Spleen (tissue), 11 donors: Measurements from ENCODE around the gene DPYSL4. TPM values are rescaled to one million over a fixed set of nuclear protein-coding genes. Genes with fewer than 3 reads are reported as not detected.
A peak's percentile ranks its signal among the peaks of the same experiment; 100 is the strongest.

Source experiments
- DNase-seq: peaks from one replicate; pipeline ENCODE4 v3.0.0-alpha.2; 2020
- H3K27ac ChIP-seq, 8 donors: fragments of 200-600 bp; sonication (generic) in 7 of 8; 1 replicate in 4 of 8; 2 replicates in 4 of 8; pipeline versions ENCODE4 v1.5.0 to v1.8.0; 2016 to 2021; ENCODE audit warnings: inconsistent platforms in 4 of 8, mild to moderate bottlenecking in 4 of 8, moderate library complexity in 1 of 8
- H3K27me3 ChIP-seq, 7 donors: fragments of 200-600 bp; sonication (generic) in 6 of 7; replicated peaks in 1 of 7; 1 replicate in 4 of 7; 2 replicates in 3 of 7; pipeline versions ENCODE4 v1.5.0 to v1.8.0; 2016 to 2021; ENCODE audit warnings: inconsistent platforms in 3 of 7, mild to moderate bottlenecking in 1 of 7
- H3K36me3 ChIP-seq, 6 donors: fragments of 200-600 bp; sonication (generic) in 5 of 6; 1 replicate in 4 of 6; 2 replicates in 2 of 6; pipeline versions ENCODE4 v1.5.0 to v1.8.0; 2016 to 2021; ENCODE audit warnings: inconsistent platforms in 2 of 6
- H3K4me1 ChIP-seq, 6 donors: fragments of 200-600 bp; sonication (generic) in 5 of 6; 1 replicate in 3 of 6; 2 replicates in 3 of 6; pipeline versions ENCODE4 v1.5.0 to v1.8.0; 2016 to 2021; ENCODE audit warnings: inconsistent platforms in 3 of 6
- H3K4me3 ChIP-seq, 8 donors: fragments of 200-600 bp; sonication (generic) in 7 of 8; 1 replicate in 4 of 8; 2 replicates in 4 of 8; pipeline versions ENCODE4 v1.5.0 to v1.8.0; 2016 to 2021; ENCODE audit warnings: inconsistent platforms in 4 of 8, mild to moderate bottlenecking in 4 of 8, moderate library complexity in 2 of 8
- H3K9me3 ChIP-seq, 8 donors: fragments of 200-600 bp; sonication (generic) in 7 of 8; 1 replicate in 4 of 8; 2 replicates in 4 of 8; pipeline versions ENCODE4 v1.5.0 to v1.8.0; 2016 to 2021; ENCODE audit warnings: inconsistent platforms in 4 of 8
- CTCF ChIP-seq, 11 experiments: fragments of 200-600 bp in 7 of 11; fragments of 450-650 bp in 4 of 11; sonication (generic) in 4 of 11; IDR thresholded peaks in 8 of 11; conservative IDR thresholded peaks in 3 of 11; 1 replicate in 7 of 11; 2 replicates in 4 of 11; pipeline versions ENCODE4 v1.4.0 to v1.8.0; 2016 to 2021; ENCODE audit warnings: antibody characterized with exemption in 11 of 11, inconsistent platforms in 4 of 11, mild to moderate bottlenecking in 1 of 11
- POLR2A ChIP-seq, 3 donors: fragments of 450-650 bp; IDR thresholded peaks; one replicate each; pipeline ENCODE4 v1.5.1; 2017; ENCODE audit warnings: antibody characterized with exemption in 3 of 3, mild to moderate bottlenecking in 1 of 3
- POLR2AphosphoS5 ChIP-seq, 3 donors: sonication (generic); formaldehyde crosslinking; IDR thresholded peaks; one replicate each; pipeline ENCODE4 v1.5.1; 2017; ENCODE audit warnings: antibody characterized with exemption in 3 of 3
- WGBS, 5 donors: extraction: QIAGEN DNeasy Blood & Tissue Kit in 3 of 5; methylation state at CpG; one replicate each; pipeline versions ENCODE4 v1.1.5 to v1.1.7; 2013 to 2018; 5-methylcytosine and 5-hydroxymethylcytosine counted together
- intact Hi-C: fragments of 100-400 bp; cut with DNase I; formaldehyde crosslinking; loops from one replicate; pipeline ENCODE4 v1.15.0; 2023; ENCODE audit warnings: low total_unique reads
- polyA plus RNA-seq, 3 donors: library from polyadenylated mRNA; stranded (reverse); fragments of 200-250 nt; gene quantifications; one replicate each; pipeline ENCODE4 v1.2.1, GENCODE V29; 2013
- total RNA-seq, 7 donors: library from RNA; depleted of rRNA in 3 of 7; stranded (reverse); fragments of >200 nt in 3 of 7; fragmentation: NEBNext Ultra II Directional in 4 of 7; extraction: Animal tissue kit (Norgen Biotek cat#: 25700) in 4 of 7; gene quantifications; one replicate each; pipeline versions ENCODE4 v1.1.0 to v1.2.1, GENCODE V29; 2016 to 2021
- donor health status: healthy with polysubstance abuse.
- donor health status: DM: no; HTN: no; CAD: no; lungs with moderate emphysema.
- donor health status: DM: no; HTN: no; CAD: no.
- donor health status: Bipolar disorder and iron deficiency.
- donor health status: healthy.
- donor health status: DM: no; HTN: no; CAD: no.
- donor health status: DM: yes; HTN: yes; CAD: no.

Gene DPYSL4
- total and polyA plus RNA-seq, 10 donors = 0.55 to 6.0 (median 1.0) TPM; not detected in 1

- no peak overlapping the region for H3K4me3 ChIP-seq
- no peaks in the 10 kb centered on the region for H3K9me3 ChIP-seq
- peaks cover 0 to 38% (median 0%) of the 10 kb centered on the region in 7 donors for H3K27me3 ChIP-seq
- 83 to 94% (median 86%) methylated on average over 17 to 46 of the region's 46 CpGs for WGBS, 5 donors
- TF ChIP-seq POLR2A (IDR thresholded peaks at IDR 0.05) (no peak), POLR2AphosphoS5 (IDR thresholded peaks at IDR 0.05) (no peak), CTCF (IDR thresholded peaks at IDR 0.05 in 8 of 11, conservative IDR thresholded peaks at IDR 0.05 in 3 of 11) (no peak)
- H3K27ac ChIP-seq = no peak overlapping the region
- H3K36me3 ChIP-seq = peaks cover 0 to 13% (median 0%) of the 10 kb centered on the region in 6 donors
- peaks cover 0 to under 1% (median 0%) of the 10 kb centered on the region in 6 donors for H3K4me1 ChIP-seq
- peak; percentile 70 for DNase-seq
- intact Hi-C loops = no loop called here
These were observed 16.8 kb upstream of the DPYSL4 start for GRCh38 chr10:132169766-132170560.

- Histone ChIP-seq H3K4me1 (peaks cover 0 to 1% (median 0%) of the 10 kb centered on the region in 6 donors), H3K9me3 (no peaks in the 10 kb centered on the region), H3K36me3 (peaks cover 0 to 13% (median 0%) of the 10 kb centered on the region in 6 donors), H3K4me3 (no peak overlapping the region), H3K27me3 (peaks cover 0 to 38% (median 2%) of the 10 kb centered on the region in 7 donors), H3K27ac (no peak overlapping the region)
- 72 to 78% (median 75%) methylated on average over 25 to 36 of the region's 36 CpGs for WGBS, 5 donors
- peak; percentile 70 for DNase-seq
- TF ChIP-seq CTCF (IDR thresholded peaks at IDR 0.05 in 8 of 11, conservative IDR thresholded peaks at IDR 0.05 in 3 of 11) (no peak), POLR2AphosphoS5 (IDR thresholded peaks at IDR 0.05) (no peak), POLR2A (IDR thresholded peaks at IDR 0.05) (no peak)
- intact Hi-C loops = no loop called here
These were observed 16.0 kb upstream of the DPYSL4 start for GRCh38 chr10:132170561-132171361.

GRCh38 chr10:132172091-132173066 is 14.4 kb upstream of the DPYSL4 start:
- Histone ChIP-seq H3K4me3 (no peak overlapping the region), H3K36me3 (peaks cover 0 to 13% (median 0%) of the 10 kb centered on the region in 6 donors), H3K4me1 (peaks cover 0 to 10% (median 0%) of the 10 kb centered on the region in 6 donors), H3K9me3 (no peaks in the 10 kb centered on the region), H3K27me3 (peaks cover 0 to 51% (median 11%) of the 10 kb centered on the region in 7 donors), H3K27ac (no peak overlapping the region)
- peak; percentile 41 for DNase-seq
- TF ChIP-seq CTCF (IDR thresholded peaks at IDR 0.05 in 8 of 11, conservative IDR thresholded peaks at IDR 0.05 in 3 of 11) = no peak
- TF ChIP-seq POLR2A (IDR thresholded peaks at IDR 0.05) = no peak
- no peak for TF ChIP-seq POLR2AphosphoS5 (IDR thresholded peaks at IDR 0.05)
- WGBS, 5 donors = 61 to 67% (median 64%) methylated on average over 26 of the region's 26 CpGs
- intact Hi-C loops = no loop called here
